Measurements from ENCODE around the gene EIF4A3.

DNA sequence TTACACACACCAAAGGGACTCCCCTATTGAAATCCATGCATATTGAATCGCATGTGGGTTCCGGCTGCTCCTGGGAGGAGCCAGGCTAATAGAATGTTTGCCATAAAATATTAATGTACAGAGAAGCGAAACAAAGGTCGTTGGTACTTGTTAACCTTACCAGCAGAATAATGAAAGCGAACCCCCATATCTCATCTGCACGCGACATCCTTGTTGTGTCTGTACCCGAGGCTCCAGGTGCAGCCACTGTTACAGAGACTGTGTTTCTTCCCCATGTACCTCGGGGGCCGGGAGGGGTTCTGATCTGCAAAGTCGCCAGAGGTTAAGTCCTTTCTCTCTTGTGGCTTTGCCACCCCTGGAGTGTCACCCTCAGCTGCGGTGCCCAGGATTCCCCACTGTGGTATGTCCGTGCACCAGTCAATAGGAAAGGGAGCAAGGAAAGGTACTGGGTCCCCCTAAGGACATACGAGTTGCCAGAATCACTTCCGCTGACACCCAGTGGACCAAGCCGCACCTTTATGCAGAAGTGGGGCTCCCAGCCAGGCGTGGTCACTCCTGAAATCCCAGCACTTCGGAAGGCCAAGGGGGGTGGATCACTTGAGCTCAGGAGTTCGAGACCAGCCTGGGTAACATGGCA is 43.4 kb downstream of the EIF4A3 start:
- TF ChIP-seq CSDC2 (CRISPR knock-in tag; IDR thresholded peaks at IDR 0.05) (no peak), RARB (CRISPR knock-in tag; IDR thresholded peaks at IDR 0.05) (no peak), ZC3H10 (CRISPR knock-in tag; IDR thresholded peaks at IDR 0.05) (no peak), ZNF8 (CRISPR knock-in tag; IDR thresholded peaks at IDR 0.05) (no peak), ZFP30 (CRISPR knock-in tag; IDR thresholded peaks at IDR 0.05) (no peak), ESRRG (CRISPR knock-in tag; IDR thresholded peaks at IDR 0.05) (no peak), ZFP3 (CRISPR knock-in tag; IDR thresholded peaks at IDR 0.05) (no peak), ZNF565 (CRISPR knock-in tag; conservative IDR thresholded peaks at IDR 0.05; ENCODE audit: low read depth) (no peak), TCF4 (CRISPR knock-in tag; IDR thresholded peaks at IDR 0.05; ENCODE audit: borderline replicate concordance) (no peak), ISL1 (CRISPR knock-in tag; IDR thresholded peaks at IDR 0.05) (no peak)
- TF ChIP-seq, protein P1, sequence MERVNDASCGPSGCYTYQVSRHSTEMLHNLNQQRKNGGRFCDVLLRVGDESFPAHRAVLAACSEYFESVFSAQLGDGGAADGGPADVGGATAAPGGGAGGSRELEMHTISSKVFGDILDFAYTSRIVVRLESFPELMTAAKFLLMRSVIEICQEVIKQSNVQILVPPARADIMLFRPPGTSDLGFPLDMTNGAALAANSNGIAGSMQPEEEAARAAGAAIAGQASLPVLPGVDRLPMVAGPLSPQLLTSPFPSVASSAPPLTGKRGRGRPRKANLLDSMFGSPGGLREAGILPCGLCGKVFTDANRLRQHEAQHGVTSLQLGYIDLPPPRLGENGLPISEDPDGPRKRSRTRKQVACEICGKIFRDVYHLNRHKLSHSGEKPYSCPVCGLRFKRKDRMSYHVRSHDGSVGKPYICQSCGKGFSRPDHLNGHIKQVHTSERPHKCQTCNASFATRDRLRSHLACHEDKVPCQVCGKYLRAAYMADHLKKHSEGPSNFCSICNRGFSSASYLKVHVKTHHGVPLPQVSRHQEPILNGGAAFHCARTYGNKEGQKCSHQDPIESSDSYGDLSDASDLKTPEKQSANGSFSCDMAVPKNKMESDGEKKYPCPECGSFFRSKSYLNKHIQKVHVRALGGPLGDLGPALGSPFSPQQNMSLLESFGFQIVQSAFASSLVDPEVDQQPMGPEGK (CRISPR knock-in tag; IDR thresholded peaks at IDR 0.05; ENCODE audit: borderline replicate concordance) = no peak
- TF ChIP-seq, protein P2, sequence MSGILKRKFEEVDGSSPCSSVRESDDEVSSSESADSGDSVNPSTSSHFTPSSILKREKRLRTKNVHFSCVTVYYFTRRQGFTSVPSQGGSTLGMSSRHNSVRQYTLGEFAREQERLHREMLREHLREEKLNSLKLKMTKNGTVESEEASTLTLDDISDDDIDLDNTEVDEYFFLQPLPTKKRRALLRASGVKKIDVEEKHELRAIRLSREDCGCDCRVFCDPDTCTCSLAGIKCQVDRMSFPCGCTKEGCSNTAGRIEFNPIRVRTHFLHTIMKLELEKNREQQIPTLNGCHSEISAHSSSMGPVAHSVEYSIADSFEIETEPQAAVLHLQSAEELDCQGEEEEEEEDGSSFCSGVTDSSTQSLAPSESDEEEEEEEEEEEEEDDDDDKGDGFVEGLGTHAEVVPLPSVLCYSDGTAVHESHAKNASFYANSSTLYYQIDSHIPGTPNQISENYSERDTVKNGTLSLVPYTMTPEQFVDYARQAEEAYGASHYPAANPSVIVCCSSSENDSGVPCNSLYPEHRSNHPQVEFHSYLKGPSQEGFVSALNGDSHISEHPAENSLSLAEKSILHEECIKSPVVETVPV (CRISPR knock-in tag; IDR thresholded peaks at IDR 0.05) = no peak
- TF ChIP-seq, protein P3, sequence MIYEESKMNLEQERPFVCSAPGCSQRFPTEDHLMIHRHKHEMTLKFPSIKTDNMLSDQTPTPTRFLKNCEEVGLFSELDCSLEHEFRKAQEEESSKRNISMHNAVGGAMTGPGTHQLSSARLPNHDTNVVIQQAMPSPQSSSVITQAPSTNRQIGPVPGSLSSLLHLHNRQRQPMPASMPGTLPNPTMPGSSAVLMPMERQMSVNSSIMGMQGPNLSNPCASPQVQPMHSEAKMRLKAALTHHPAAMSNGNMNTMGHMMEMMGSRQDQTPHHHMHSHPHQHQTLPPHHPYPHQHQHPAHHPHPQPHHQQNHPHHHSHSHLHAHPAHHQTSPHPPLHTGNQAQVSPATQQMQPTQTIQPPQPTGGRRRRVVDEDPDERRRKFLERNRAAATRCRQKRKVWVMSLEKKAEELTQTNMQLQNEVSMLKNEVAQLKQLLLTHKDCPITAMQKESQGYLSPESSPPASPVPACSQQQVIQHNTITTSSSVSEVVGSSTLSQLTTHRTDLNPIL (CRISPR knock-in tag; IDR thresholded peaks at IDR 0.05; ENCODE audit: low read depth) = no peak

Data from SK-N-SH treated with all-trans-retinoic acid at 6 μM for 48 hours (cell line).